AG04450 (cell line): Measurements from ENCODE around the gene RAC2. TPM values are rescaled to one million over a fixed set of nuclear protein-coding genes. Genes with fewer than 3 reads are reported as not detected.

Source experiments
- CTCF ChIA-PET: fragments of 300-600, 350-600 bp; formaldehyde crosslinking; extraction: SDS; loops from one replicate; lab custom pipeline; 2022; ENCODE audit warnings: antibody characterized with exemption, inconsistent platforms; lab: Charles Lee
- POLR2A ChIA-PET: fragments of 350-600 bp; formaldehyde crosslinking; extraction: SDS; loops from one replicate; lab custom pipeline; 2021; ENCODE audit warnings: antibody characterized with exemption, inconsistent platforms; lab: Yijun Ruan, JAX
- DNase-seq: peaks from one replicate; pipeline ENCODE4 v3.0.0-alpha.2; 2011; ENCODE audit warnings: low read depth, low spot score
- H3K27ac ChIP-seq: one replicate; pipeline ENCODE4 v1.5.1; 2012; ENCODE audit warnings: low read depth, low read length, control low read depth
- H3K27me3 ChIP-seq: one replicate; pipeline ENCODE4 v1.6.0; 2012; ENCODE audit warnings: low read length; ENCODE audit not compliant: control insufficient read depth, insufficient read depth
- H3K4me3 ChIP-seq: 2 replicates; pipeline ENCODE4 v1.5.1; 2011; ENCODE audit warnings: mild to moderate bottlenecking, low read depth, low read length, control low read depth
- H3K9me3 ChIP-seq: 2 replicates; pipeline ENCODE4 v1.5.1; 2012; ENCODE audit warnings: low read length; ENCODE audit not compliant: control insufficient read depth, insufficient read depth
- CTCF ChIP-seq: IDR thresholded peaks from 2 replicates; pipeline ENCODE4 v1.5.1; 2011; ENCODE audit warnings: low read depth, low read length, control low read depth, inconsistent platforms
- polyA plus RNA-seq: library from polyadenylated mRNA; depleted of rRNA; stranded (reverse); fragments of >200 nt; gene quantifications from 2 replicates; pipeline ENCODE4 v1.2.3, GENCODE V29; 2011

Gene RAC2
- polyA plus RNA-seq, 1 experiment, result 25.0 TPM

- H3K4me3 ChIP-seq, result no peak overlapping the region
- DNase-seq, result no peak
- H3K9me3 ChIP-seq, result no peaks in the 10 kb centered on the region; the same call in 1 of the 2 replicates
- no peak for TF ChIP-seq CTCF
- ChIA-PET POLR2A (interaction anchor here (1.4 kb wide), 1 partner anchor 11 kb away, joined by 4 read pairs; no protein-coding TSS in a partner anchor), CTCF (interaction anchor here (0.7 to 7.0 kb wide), 4 partner anchors 10 to 188 kb away, joined by 3 to 82 read pairs (median 4); no protein-coding TSS in a partner anchor)
- no peak overlapping the region for H3K27ac ChIP-seq
- H3K27me3 ChIP-seq, result no peaks in the 10 kb centered on the region
Observed at GRCh38 chr22:37269936-37270678, 26.0 kb upstream of the RAC2 start.

- H3K4me3 ChIP-seq, result no peak overlapping the region
- no peak for DNase-seq
Observed at GRCh38 chr22:37267661-37268413, 23.8 kb upstream of the RAC2 start.

DNA sequence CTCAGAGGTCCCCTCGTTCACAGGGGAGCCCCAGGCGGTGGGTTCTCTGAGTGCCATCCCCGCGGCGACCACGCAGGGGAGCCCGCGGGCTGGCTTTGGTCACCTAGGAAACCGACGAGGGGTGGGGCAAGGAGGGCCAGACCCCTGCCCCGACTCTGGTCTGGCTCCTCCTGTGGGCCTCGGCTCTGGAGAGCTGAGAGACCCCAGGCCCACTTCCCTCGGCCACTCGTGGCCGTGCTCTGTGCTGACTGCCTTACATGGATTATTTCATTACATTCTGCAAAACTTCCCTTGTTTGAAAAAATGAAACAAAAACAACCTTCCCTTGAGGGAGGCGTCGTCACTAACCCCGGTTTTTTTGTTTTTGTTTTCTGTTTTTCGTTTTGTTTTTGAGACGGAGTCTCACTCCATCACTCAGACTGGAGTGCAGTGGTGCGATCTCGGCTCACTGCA is 23.1 kb upstream of the RAC2 start:
- H3K4me3 ChIP-seq, result peak overlapping the region; percentile 48
- H3K27ac ChIP-seq, result no peak overlapping the region
- H3K27me3 ChIP-seq, result peaks cover 5% of the 10 kb centered on the region
- POLR2A ChIA-PET, result interaction anchor here (1.0 kb wide), 1 partner anchor 188 kb away, joined by 3 read pairs; no protein-coding TSS in a partner anchor
- peak; percentile 88 for TF ChIP-seq CTCF
- H3K9me3 ChIP-seq, result peaks cover 16% of the 10 kb centered on the region
- CTCF ChIA-PET, result interaction anchor here (0.9 to 7.0 kb wide), 6 partner anchors 7 to 192 kb away, joined by 3 to 82 read pairs (median 4); no protein-coding TSS in a partner anchor
- DNase-seq, result no peak

More at GRCh38 chr22:37267661-37268413, 23.8 kb upstream of the RAC2 start:
- no peak overlapping the region for H3K27ac ChIP-seq
- ChIA-PET CTCF (interaction anchor here (0.6 to 7.0 kb wide), 7 partner anchors 7 to 299 kb away, joined by 3 to 82 read pairs (median 3); no protein-coding TSS in a partner anchor), POLR2A (interaction anchor here (1.0 kb wide), 1 partner anchor 187 kb away, joined by 3 read pairs; no protein-coding TSS in a partner anchor)
- H3K27me3 ChIP-seq, result peaks cover 5% of the 10 kb centered on the region
- TF ChIP-seq CTCF, result no peak
- peaks cover 16% of the 10 kb centered on the region for H3K9me3 ChIP-seq

- no peak for TF ChIP-seq CTCF
- ChIA-PET CTCF (interaction anchor here (1.0 to 7.0 kb wide), 2 partner anchors 6 to 24 kb away, joined by 3 to 82 read pairs; no protein-coding TSS in a partner anchor), POLR2A (no interaction called here)
- peaks cover 16% of the 10 kb centered on the region for H3K9me3 ChIP-seq
- no peak overlapping the region for H3K27ac ChIP-seq
- peaks cover 5% of the 10 kb centered on the region for H3K27me3 ChIP-seq
- no peak for DNase-seq
- peak overlapping the region; percentile 48 for H3K4me3 ChIP-seq
Observed at GRCh38 chr22:37266581-37267134, 22.6 kb upstream of the RAC2 start.
